CD4-positive, alpha-beta memory T cell (primary cell): ENCODE results near the gene PPTC7. TPM values are rescaled to one million over a fixed set of nuclear protein-coding genes. Genes with fewer than 3 reads are reported as not detected.
A peak's percentile ranks its signal among the peaks of the same experiment; 100 is the strongest.

Experiments
- CTCF ChIA-PET: fragments of 350-600 bp; sonication (Branson Sonifier 250); formaldehyde crosslinking; loops from one replicate; lab custom pipeline; 2021; ENCODE audit warnings: inconsistent platforms; ENCODE audit not compliant: partially characterized antibody; lab: Charles Lee
- POLR2A ChIA-PET: fragments of 350-600 bp; sonication (Branson Sonifier 250); formaldehyde crosslinking; loops from one replicate; lab custom pipeline; 2021; ENCODE audit not compliant: partially characterized antibody; lab: Charles Lee
- DNase-seq, 5 donors: peaks; one replicate each; pipeline versions ENCODE4 v3.0.0 to v3.0.0-alpha.2; 2020 to 2022; ENCODE audit warnings: mixed read lengths in 1 of 5
- H3K27ac ChIP-seq: one replicate; pipeline ENCODE4 v1.7.0; 2013; ENCODE audit warnings: low read depth, low read length
- H3K27me3 ChIP-seq: 2 replicates; pipeline ENCODE4 v1.7.0; 2013; ENCODE audit warnings: mild to moderate bottlenecking, low read length, moderate library complexity; ENCODE audit not compliant: insufficient read depth
- H3K36me3 ChIP-seq: 2 replicates; pipeline ENCODE4 v1.7.0; 2013; ENCODE audit warnings: mild to moderate bottlenecking, low read length, moderate library complexity; ENCODE audit not compliant: insufficient read depth
- H3K4me1 ChIP-seq: 2 replicates; pipeline ENCODE4 v1.7.0; 2013; ENCODE audit warnings: mild to moderate bottlenecking, low read length, moderate library complexity; ENCODE audit not compliant: insufficient read depth
- H3K4me3 ChIP-seq, 2 donors: one replicate each; pipeline ENCODE4 v1.7.0; 2013; ENCODE audit warnings: low read length in 2 of 2, mild to moderate bottlenecking in 1 of 2
- H3K9me3 ChIP-seq, 2 donors: one replicate each; pipeline ENCODE4 v1.7.0; 2013; ENCODE audit warnings: low read length in 2 of 2, control low read depth in 1 of 2; ENCODE audit not compliant: control insufficient read depth in 1 of 2
- H3K27ac Mint-ChIP-seq, 7 donors: one replicate each; pipeline ENCODE4 v1.8.0; 2020 to 2021; ENCODE audit warnings: mixed read lengths in 7 of 7, mild to moderate bottlenecking in 6 of 7, inconsistent platforms in 3 of 7, moderate library complexity in 3 of 7
- H3K27me3 Mint-ChIP-seq, 2 donors: one replicate each; pipeline ENCODE4 v1.8.0; 2020 to 2021; ENCODE audit warnings: mixed read lengths in 2 of 2
- H3K36me3 Mint-ChIP-seq, 2 donors: one replicate each; pipeline ENCODE4 v1.8.0; 2020 to 2021; ENCODE audit warnings: mixed read lengths in 2 of 2, inconsistent platforms in 1 of 2, mild to moderate bottlenecking in 1 of 2
- H3K4me1 Mint-ChIP-seq, 4 donors: one replicate each; pipeline ENCODE4 v1.8.0; 2020 to 2021; ENCODE audit warnings: mixed read lengths in 4 of 4, mild to moderate bottlenecking in 1 of 4
- H3K4me3 Mint-ChIP-seq, 8 donors: one replicate each; pipeline ENCODE4 v1.8.0; 2020 to 2021; ENCODE audit warnings: mixed read lengths in 8 of 8, mild to moderate bottlenecking in 7 of 8, moderate library complexity in 6 of 8, inconsistent platforms in 3 of 8
- H3K9me3 Mint-ChIP-seq, 8 donors: one replicate each; pipeline ENCODE4 v1.8.0; 2020 to 2021; ENCODE audit warnings: mixed read lengths in 8 of 8, mild to moderate bottlenecking in 5 of 8, inconsistent platforms in 3 of 8, moderate library complexity in 1 of 8
- intact Hi-C: fragments of 100-400 bp; cut with micrococcal nuclease; formaldehyde crosslinking; loops from one replicate; pipeline ENCODE4 v1.15.1; 2023
- polyA plus RNA-seq, 2 donors: library from polyadenylated mRNA; unstranded; fragments of 300-500 nt; fragmentation: Illumina TruSeq; gene quantifications; one replicate each; pipeline ENCODE4 v1.2.3, GENCODE V29; 2021
- total RNA-seq, 2 experiments: library from RNA; stranded (reverse); gene quantifications; one replicate each; pipeline ENCODE4 v1.2.3, GENCODE V29; 2021

The PPTC7 gene
- total RNA-seq (10 to 100 TPM; 32.6 to 35.6 TPM), polyA plus RNA-seq (10 to 100 TPM in 1 of 2 donors, 1 to 10 TPM in 1; 4.7 to 12.6 TPM)

- peaks cover 47 to 73% (median 61%) of the 10 kb centered on the region in 4 donors for H3K4me1 Mint-ChIP-seq
- ChIA-PET POLR2A (interaction anchor here (2.6 kb wide), 1 partner anchor 17 kb away, joined by 9 read pairs; no protein-coding TSS in a partner anchor), CTCF (interaction anchor here (1.8 to 9.3 kb wide), 3 partner anchors 18 to 30 kb away, joined by 12 to 107 read pairs (median 12); no protein-coding TSS in a partner anchor)
- Histone ChIP-seq H3K27me3 (no peaks in the 10 kb centered on the region), H3K27ac (peak within 1 kb of the TSS; percentile 93), H3K36me3 (no peaks in the 10 kb centered on the region), H3K4me1 (peaks cover 62% of the 10 kb centered on the region), H3K4me3 (peak within 1 kb of the TSS; percentile 77 to 84), H3K9me3 (no peaks in the 10 kb centered on the region)
- intact Hi-C loops, result loop anchor here (1.0 to 2.0 kb wide), 7 partner anchors 8 to 114 kb away; partner anchors contain the start of genes RAD9B and VPS29
- H3K36me3 Mint-ChIP-seq, result peaks cover 0 to 23% of the 10 kb centered on the region in 2 donors
- peak within 1 kb of the TSS; percentile 89 to 98 (median 96) for H3K4me3 Mint-ChIP-seq
- DNase-seq, result peak; percentile 91 to 97 (median 94)
- H3K9me3 Mint-ChIP-seq, result no peaks in the 10 kb centered on the region
- H3K27ac Mint-ChIP-seq, result peak within 1 kb of the TSS; percentile 94 to 97 (median 96)
- H3K27me3 Mint-ChIP-seq, result no peaks in the 10 kb centered on the region
Measured at GRCh38 chr12:110583137-110584059, at the start of gene PPTC7. Gene PPTC7 (minus strand): TSS chr12:110583318. CDS start chr12:110583031, 287 bp downstream.

GRCh38 chr12:110627500-110628195 is 44.5 kb upstream of the PPTC7 start:
- Histone ChIP-seq H3K36me3 (no peaks in the 10 kb centered on the region), H3K4me1 (peaks cover 11% of the 10 kb centered on the region), H3K27me3 (no peaks in the 10 kb centered on the region), H3K9me3 (no peaks in the 10 kb centered on the region), H3K4me3 (no peak overlapping the region), H3K27ac (no peak overlapping the region)
- Mint-ChIP-seq H3K9me3 (no peaks in the 10 kb centered on the region), H3K27ac (peak overlapping the region in 6 of 7 donors; percentile 52 to 86 (median 80)), H3K4me3 (peak overlapping the region in 6 of 8 donors; percentile 17 to 63 (median 41)), H3K36me3 (peaks cover 3 to 12% of the 10 kb centered on the region in 2 donors), H3K4me1 (peaks cover 5 to 11% (median 7%) of the 10 kb centered on the region in 4 donors), H3K27me3 (no peaks in the 10 kb centered on the region)
- intact Hi-C loops, result no loop called here
- CTCF ChIA-PET, result interaction anchor here (0.6 to 0.7 kb wide), 2 partner anchors 77 to 1158 kb away, joined by 3 read pairs; no protein-coding TSS in a partner anchor
- no peak for DNase-seq
- POLR2A ChIA-PET, result no interaction called here

GRCh38 chr12:110622582-110622981 is 39.5 kb upstream of the PPTC7 start:
- Histone ChIP-seq H3K9me3 (no peaks in the 10 kb centered on the region), H3K36me3 (no peaks in the 10 kb centered on the region), H3K27me3 (no peaks in the 10 kb centered on the region), H3K4me3 (no peak overlapping the region), H3K27ac (no peak overlapping the region), H3K4me1 (peaks cover 6% of the 10 kb centered on the region)
- intact Hi-C loops, result no loop called here
- Mint-ChIP-seq H3K4me3 (no peak overlapping the region), H3K36me3 (no peaks in the 10 kb centered on the region), H3K4me1 (peaks cover 0 to 5% (median 1%) of the 10 kb centered on the region in 4 donors), H3K27ac (no peak overlapping the region), H3K9me3 (no peaks in the 10 kb centered on the region), H3K27me3 (no peaks in the 10 kb centered on the region)
- ChIA-PET CTCF (interaction anchor here (1.0 kb wide), 1 partner anchor 75 kb away, joined by 3 read pairs; no protein-coding TSS in a partner anchor), POLR2A (no interaction called here)
- no peak for DNase-seq

GRCh38 chr12:110619534-110619953 is 36.4 kb upstream of the PPTC7 start:
- POLR2A ChIA-PET, result no interaction called here
- Mint-ChIP-seq H3K27me3 (no peaks in the 10 kb centered on the region), H3K9me3 (no peaks in the 10 kb centered on the region), H3K36me3 (no peaks in the 10 kb centered on the region), H3K27ac (no peak overlapping the region), H3K4me1 (peaks cover 0 to 2% (median under 1%) of the 10 kb centered on the region in 4 donors), H3K4me3 (no peak overlapping the region)
- intact Hi-C loops, result loop anchor here (1.0 kb wide), 2 partner anchors 207 to 269 kb away; no protein-coding TSS in a partner anchor
- no peak for DNase-seq
- H3K27me3 ChIP-seq, result no peaks in the 10 kb centered on the region
- CTCF ChIA-PET, result interaction anchor here (1.1 kb wide), 2 partner anchors 18 to 116 kb away, joined by 3 to 4 read pairs; no protein-coding TSS in a partner anchor
- no peak overlapping the region for H3K4me3 ChIP-seq
- H3K9me3 ChIP-seq, result no peaks in the 10 kb centered on the region
- H3K36me3 ChIP-seq, result no peaks in the 10 kb centered on the region
- peaks cover 3% of the 10 kb centered on the region for H3K4me1 ChIP-seq
- no peak overlapping the region for H3K27ac ChIP-seq

DNA sequence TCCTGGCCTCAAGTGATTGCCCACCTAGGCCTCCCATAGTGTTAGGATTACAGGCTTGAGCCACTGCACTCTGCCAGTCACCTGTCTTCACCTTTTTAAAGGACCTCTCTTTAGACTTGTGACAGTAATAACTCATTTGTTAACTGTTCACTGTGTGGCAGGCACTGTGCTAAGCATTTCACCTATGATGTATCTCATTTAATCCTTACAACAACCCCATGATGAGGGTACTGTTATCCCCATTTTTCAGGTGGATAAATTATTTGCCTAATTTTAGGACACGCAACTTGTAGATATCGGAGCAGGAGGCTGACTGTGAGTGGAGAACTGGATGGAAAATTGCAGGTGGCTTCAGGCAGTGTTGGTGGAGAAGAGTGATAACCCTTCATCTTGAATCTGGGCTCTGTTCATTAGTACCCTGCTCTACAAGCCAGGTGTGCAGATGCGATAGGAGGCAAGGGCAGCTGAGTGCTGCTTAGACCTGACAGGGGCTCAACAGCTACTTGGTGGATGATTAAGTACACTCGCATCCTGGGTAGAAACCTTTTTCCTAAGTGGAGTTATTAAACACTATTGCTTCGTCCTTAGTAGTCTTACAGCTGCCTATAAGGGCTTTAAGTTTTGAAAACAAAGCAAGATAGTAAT is 33.5 kb upstream of the PPTC7 start:
- Mint-ChIP-seq H3K27me3 (no peaks in the 10 kb centered on the region), H3K4me3 (peak overlapping the region in 1 of 8 donors; percentile 35), H3K4me1 (peaks cover 3 to 9% (median 6%) of the 10 kb centered on the region in 4 donors), H3K27ac (peak overlapping the region in 1 of 7 donors; percentile 22), H3K9me3 (no peaks in the 10 kb centered on the region), H3K36me3 (no peaks in the 10 kb centered on the region)
- Histone ChIP-seq H3K27me3 (no peaks in the 10 kb centered on the region), H3K27ac (no peak overlapping the region), H3K9me3 (no peaks in the 10 kb centered on the region), H3K4me3 (no peak overlapping the region), H3K36me3 (no peaks in the 10 kb centered on the region), H3K4me1 (peaks cover 8% of the 10 kb centered on the region)
- no peak for DNase-seq
- intact Hi-C loops, result no loop called here
- ChIA-PET POLR2A (no interaction called here), CTCF (interaction anchor here (1.1 to 6.8 kb wide), 4 partner anchors 14 to 166 kb away, joined by 3 to 57 read pairs (median 12); partner anchors contain the start of gene ARPC3)

- no peaks in the 10 kb centered on the region for H3K27me3 ChIP-seq
- DNase-seq, result no peak
- H3K27me3 Mint-ChIP-seq, result no peaks in the 10 kb centered on the region
- H3K4me1 Mint-ChIP-seq, result peaks cover 4 to 9% (median 6%) of the 10 kb centered on the region in 4 donors
- no peaks in the 10 kb centered on the region for H3K9me3 ChIP-seq
- CTCF ChIA-PET, result interaction anchor here (1.4 to 6.8 kb wide), 5 partner anchors 14 to 184 kb away, joined by 3 to 57 read pairs (median 9); partner anchors contain the start of genes ARPC3 and FAM216A
- H3K27ac Mint-ChIP-seq, result peak overlapping the region in 3 of 7 donors; percentile 66 to 82 (median 77)
- no peak overlapping the region for H3K4me3 ChIP-seq
- POLR2A ChIA-PET, result interaction anchor here (0.6 to 2.3 kb wide), 2 partner anchors 75 to 912 kb away, joined by 3 to 15 read pairs; partner anchors contain the start of gene HVCN1
- H3K4me3 Mint-ChIP-seq, result peak overlapping the region in 3 of 8 donors; percentile 30 to 54 (median 40)
- no peaks in the 10 kb centered on the region for H3K36me3 Mint-ChIP-seq
- intact Hi-C loops, result loop anchor here (2.0 kb wide), 1 partner anchor 128 kb away; the partner anchor contains the start of gene PPP1CC
- H3K27ac ChIP-seq, result no peak overlapping the region
- peaks cover 8% of the 10 kb centered on the region for H3K4me1 ChIP-seq
- H3K36me3 ChIP-seq, result no peaks in the 10 kb centered on the region
- H3K9me3 Mint-ChIP-seq, result no peaks in the 10 kb centered on the region
Measured at GRCh38 chr12:110615171-110615570, 32.1 kb upstream of the PPTC7 start.
